GM23338 (cell line): ENCODE data around the gene IMP3. TPM values are rescaled to one million over a fixed set of nuclear protein-coding genes. Genes with fewer than 3 reads are reported as not detected.

Source experiments
- ATAC-seq: fragments of 200-7000 bp; cut with Tn5 transposase; 3 replicates; pipeline ENCODE4 v1.9.1; 2020
- DNase-seq: peaks from one replicate; pipeline ENCODE4 v3.0.0-alpha.2; 2015; ENCODE audit warnings: low spot score
- H2AFZ ChIP-seq: fragments of 200-600 bp; sonication (generic); 2 replicates; pipeline ENCODE4 v1.8.0; 2016; ENCODE audit warnings: antibody characterized with exemption, mild to moderate bottlenecking, moderate library complexity
- H3F3A ChIP-seq: fragments of 200-600 bp; sonication (generic); replicated peaks from 2 replicates; pipeline ENCODE4 v1.8.0; 2017; ENCODE audit warnings: antibody characterized with exemption, mixed run types, low read depth
- H3K27ac ChIP-seq: fragments of 200-600 bp; sonication (generic); 2 replicates; pipeline ENCODE4 v1.6.1; 2016; ENCODE audit warnings: low read depth
- H3K27me3 ChIP-seq: fragments of 200-600 bp; sonication (generic); 2 replicates; pipeline ENCODE4 v1.8.0; 2016; ENCODE audit warnings: mild to moderate bottlenecking, mixed run types, moderate library complexity; ENCODE audit not compliant: insufficient read depth
- H3K36me3 ChIP-seq: fragments of 200-600 bp; sonication (generic); 2 replicates; pipeline ENCODE4 v1.8.0; 2016; ENCODE audit warnings: mild to moderate bottlenecking; ENCODE audit not compliant: insufficient read depth
- H3K4me1 ChIP-seq: fragments of 200-600 bp; sonication (generic); 2 replicates; pipeline ENCODE4 v1.8.0; 2016; ENCODE audit warnings: mild to moderate bottlenecking, moderate library complexity; ENCODE audit not compliant: insufficient read depth
- H3K4me2 ChIP-seq: fragments of 200-600 bp; sonication (generic); 2 replicates; pipeline ENCODE4 v1.7.1; 2017; ENCODE audit warnings: mixed run types
- H3K4me3 ChIP-seq: fragments of 200-600 bp; sonication (generic); 2 replicates; pipeline ENCODE4 v1.6.1; 2016; ENCODE audit warnings: mixed run types
- H3K79me2 ChIP-seq: fragments of 200-600 bp; sonication (generic); replicated peaks from 2 replicates; pipeline ENCODE4 v1.8.0; 2017; ENCODE audit warnings: mild to moderate bottlenecking; ENCODE audit not compliant: insufficient read depth
- H3K9me2 ChIP-seq: fragments of 200-600 bp; sonication (generic); 2 replicates; pipeline ENCODE4 v1.8.0; 2017; ENCODE audit not compliant: insufficient read depth
- H4K20me1 ChIP-seq: fragments of 200-600 bp; sonication (generic); replicated peaks from 2 replicates; pipeline ENCODE4 v1.8.0; 2017; ENCODE audit warnings: mild to moderate bottlenecking; ENCODE audit not compliant: insufficient read depth
- H3K27ac Mint-ChIP-seq: 2 replicates; pipeline ENCODE4 v1.8.0; 2020; ENCODE audit warnings: inconsistent platforms, mild to moderate bottlenecking, moderate library complexity, mixed read lengths
- H3K27me3 Mint-ChIP-seq: 3 replicates; pipeline ENCODE4 v1.8.0; 2022; ENCODE audit warnings: low read depth, mild to moderate bottlenecking, moderate library complexity, mixed read lengths, inconsistent platforms; ENCODE audit not compliant: insufficient read depth, poor library complexity
- H3K36me3 Mint-ChIP-seq: 3 replicates; pipeline ENCODE4 v1.8.0; 2021; ENCODE audit warnings: low read depth, mild to moderate bottlenecking, inconsistent platforms, moderate library complexity, mixed read lengths
- H3K4me1 Mint-ChIP-seq: 3 replicates; pipeline ENCODE4 v1.8.0; 2020; ENCODE audit warnings: mild to moderate bottlenecking, inconsistent platforms, mixed read lengths
- H3K4me3 Mint-ChIP-seq: 3 replicates; pipeline ENCODE4 v1.8.0; 2021; ENCODE audit warnings: moderate library complexity, mild to moderate bottlenecking, inconsistent platforms, mixed read lengths
- H3K9me3 Mint-ChIP-seq: 3 replicates; pipeline ENCODE4 v1.8.0; 2020; ENCODE audit warnings: moderate library complexity, mild to moderate bottlenecking, inconsistent platforms, mixed read lengths
- ETS1 ChIP-seq: IDR thresholded peaks from 2 replicates; pipeline ENCODE4 v1.6.1; 2016; ENCODE audit warnings: antibody characterized with exemption
- EZH2phosphoT487 ChIP-seq: fragments of 200-600 bp; sonication (generic); IDR thresholded peaks from one replicate; pipeline ENCODE4 v1.8.1; 2018; ENCODE audit warnings: antibody characterized with exemption; ENCODE audit not compliant: unreplicated experiment
- JUNB ChIP-seq: IDR thresholded peaks from one replicate; pipeline ENCODE4 v1.6.1; 2016; ENCODE audit warnings: antibody characterized with exemption; ENCODE audit not compliant: unreplicated experiment
- POLR2AphosphoS5 ChIP-seq: IDR thresholded peaks from 2 replicates; pipeline ENCODE4 v1.6.1; 2016; ENCODE audit warnings: antibody characterized with exemption, low read depth
- REST ChIP-seq: IDR thresholded peaks from one replicate; pipeline ENCODE4 v1.6.1; 2018; ENCODE audit warnings: antibody characterized with exemption; ENCODE audit not compliant: unreplicated experiment
- STAT1 ChIP-seq: IDR thresholded peaks from one replicate; pipeline ENCODE4 v1.6.1; 2016; ENCODE audit warnings: antibody characterized with exemption; ENCODE audit not compliant: unreplicated experiment
- ZNF331 ChIP-seq: fragments of 250-450 bp; sonication (Bioruptor Pico); IDR thresholded peaks from 2 replicates; pipeline ENCODE4 v1.5.0; 2020; ENCODE audit warnings: low read depth, mild to moderate bottlenecking, moderate library complexity
- polyA plus RNA-seq: library from polyadenylated mRNA; unstranded; fragments of >200 nt; fragmentation: Nextera tagmentation; extraction: Ambion mirVana; gene quantifications from 2 replicates; pipeline ENCODE4 v1.2.1, GENCODE V29; 2016
- total RNA-seq: library from RNA; depleted of rRNA; stranded (reverse); fragments of >200 nt; shearing (Covaris generic); gene quantifications from 2 replicates; pipeline ENCODE4 v1.2.3, GENCODE V29; 2014

IMP3 gene
- total and polyA plus RNA-seq, 2 experiments from 2014 or later = 210 to 319 TPM

GRCh38 chr15:75616766-75617165 is 23.3 kb downstream of the IMP3 start:
- no peak for ATAC-seq
- H3K9me2 ChIP-seq = no peaks in the 10 kb centered on the region
- no peak overlapping the region for H3K4me3 Mint-ChIP-seq
- no peaks in the 10 kb centered on the region; the same call in 2 of the 3 replicates for H3K4me1 Mint-ChIP-seq
- H3K4me1 ChIP-seq = no peaks in the 10 kb centered on the region
- H3K4me3 ChIP-seq = no peak overlapping the region
- no peak overlapping the region for H3K27ac ChIP-seq
- no peaks in the 10 kb centered on the region; the same call in none of the 2 replicates for H4K20me1 ChIP-seq
- H3F3A ChIP-seq = 0 out of 2 replicates have a peak, but pooled peaks cover 3% of the 10 kb centered on the region
- peaks cover 67% of the 10 kb centered on the region for H3K36me3 Mint-ChIP-seq
- H3K9me3 Mint-ChIP-seq = no peaks in the 10 kb centered on the region
- H3K27me3 Mint-ChIP-seq = peaks cover 4% of the 10 kb centered on the region
- H3K27me3 ChIP-seq = no peaks in the 10 kb centered on the region
- H2AFZ ChIP-seq = no peak overlapping the region
- no peak overlapping the region for H3K4me2 ChIP-seq
- H3K27ac Mint-ChIP-seq = no peak overlapping the region
- no peak for DNase-seq
- peaks cover 18% of the 10 kb centered on the region for H3K36me3 ChIP-seq
- TF ChIP-seq EZH2phosphoT487 = no peak
- H3K79me2 ChIP-seq = no peaks in the 10 kb centered on the region

- H3K4me1 Mint-ChIP-seq = no peaks in the 10 kb centered on the region
- H3K36me3 Mint-ChIP-seq = peaks cover 48% of the 10 kb centered on the region
- no peak overlapping the region for H3K4me2 ChIP-seq
- no peaks in the 10 kb centered on the region for H3F3A ChIP-seq
- no peak overlapping the region for H3K27ac Mint-ChIP-seq
- DNase-seq = no peak
- H3K9me3 Mint-ChIP-seq = no peaks in the 10 kb centered on the region
- ATAC-seq = no peak
- peaks cover 17% of the 10 kb centered on the region for H3K36me3 ChIP-seq
- no peaks in the 10 kb centered on the region for H3K27me3 ChIP-seq
- H4K20me1 ChIP-seq = no peaks in the 10 kb centered on the region; the same call in 1 of the 2 replicates
- H3K4me3 ChIP-seq = no peak overlapping the region
- H3K4me3 Mint-ChIP-seq = no peak overlapping the region
- TF ChIP-seq POLR2AphosphoS5 (no peak), ZNF331 (CRISPR knock-in tag) (no peak), REST (no peak)
- no peaks in the 10 kb centered on the region for H3K9me2 ChIP-seq
- peaks cover 4% of the 10 kb centered on the region for H3K27me3 Mint-ChIP-seq
- H2AFZ ChIP-seq = no peak overlapping the region
- no peaks in the 10 kb centered on the region for H3K79me2 ChIP-seq
- H3K4me1 ChIP-seq = no peaks in the 10 kb centered on the region
- no peak overlapping the region for H3K27ac ChIP-seq
Observed at GRCh38 chr15:75606711-75607699, 33.0 kb downstream of the IMP3 start.

- Mint-ChIP-seq H3K36me3 (peaks cover 48% of the 10 kb centered on the region), H3K27me3 (peaks cover 4% of the 10 kb centered on the region), H3K4me1 (no peaks in the 10 kb centered on the region), H3K4me3 (no peak overlapping the region), H3K27ac (no peak overlapping the region), H3K9me3 (no peaks in the 10 kb centered on the region)
- H3K4me1 ChIP-seq = no peaks in the 10 kb centered on the region
- peaks cover 17% of the 10 kb centered on the region for H3K36me3 ChIP-seq
- H3K79me2 ChIP-seq = no peaks in the 10 kb centered on the region
- H3K27ac ChIP-seq = no peak overlapping the region
- no peak overlapping the region for H2AFZ ChIP-seq
- no peak for DNase-seq
- H3K4me2 ChIP-seq = no peak overlapping the region
- ATAC-seq = no peak
- H3F3A ChIP-seq = no peaks in the 10 kb centered on the region
- H3K27me3 ChIP-seq = no peaks in the 10 kb centered on the region
- no peak overlapping the region for H3K4me3 ChIP-seq
- no peaks in the 10 kb centered on the region for H3K9me2 ChIP-seq
- H4K20me1 ChIP-seq = no peaks in the 10 kb centered on the region; the same call in 1 of the 2 replicates
- TF ChIP-seq JUNB (no peak), REST (no peak), ETS1 (no peak), STAT1 (no peak), EZH2phosphoT487 (no peak)
Observed at GRCh38 chr15:75606026-75606425, 34.0 kb downstream of the IMP3 start.
